ENCODE results near the gene PTPRD.

PTPRD gene

GRCh38 chr9:9847750-9848149 is 765.1 kb downstream of the PTPRD start:
- no peak for DNase-seq

GRCh38 chr9:9846557-9846956 is 766.2 kb downstream of the PTPRD start:
- no peak for DNase-seq

- no peak for DNase-seq
These were observed 792.4 kb downstream of the PTPRD start for GRCh38 chr9:9820436-9820835.

- DNase-seq, result no peak
These were observed 792.9 kb downstream of the PTPRD start for GRCh38 chr9:9819886-9820285.

GRCh38 chr9:9817176-9817575 is 795.6 kb downstream of the PTPRD start:
- no peak for DNase-seq

- DNase-seq, result no peak
These were observed 808.7 kb downstream of the PTPRD start for GRCh38 chr9:9804109-9804508.

- DNase-seq, result no peak
These were observed 813.5 kb downstream of the PTPRD start for GRCh38 chr9:9799287-9799686.

- DNase-seq, result no peak
These were observed 820.5 kb downstream of the PTPRD start for GRCh38 chr9:9792144-9792857.

GRCh38 chr9:9791611-9792010 is 821.2 kb downstream of the PTPRD start:
- DNase-seq, result no peak

- no peak for DNase-seq
These were observed 822.5 kb downstream of the PTPRD start for GRCh38 chr9:9790216-9790872.

- DNase-seq, result no peak
These were observed 829.1 kb downstream of the PTPRD start for GRCh38 chr9:9783711-9784110.

- DNase-seq, result no peak
These were observed 829.6 kb downstream of the PTPRD start for GRCh38 chr9:9783211-9783610.

- DNase-seq, result no peak
These were observed 834.5 kb downstream of the PTPRD start for GRCh38 chr9:9778293-9778692.

GRCh38 chr9:9774471-9774870 is 838.3 kb downstream of the PTPRD start:
- DNase-seq, result no peak

GRCh38 chr9:9771314-9771713 is 841.5 kb downstream of the PTPRD start:
- no peak for DNase-seq

GRCh38 chr9:9764821-9765220 is 848.0 kb downstream of the PTPRD start:
- DNase-seq, result no peak

GRCh38 chr9:9754186-9754585 is 858.6 kb downstream of the PTPRD start:
- DNase-seq, result no peak

- no peak for DNase-seq
These were observed 859.5 kb downstream of the PTPRD start for GRCh38 chr9:9753266-9753665.

GRCh38 chr9:9752722-9753121 is 860.1 kb downstream of the PTPRD start:
- no peak for DNase-seq

GRCh38 chr9:9751996-9752395 is 860.8 kb downstream of the PTPRD start:
- no peak for DNase-seq

- DNase-seq, result no peak
These were observed 862.1 kb downstream of the PTPRD start for GRCh38 chr9:9750719-9751118.

GRCh38 chr9:9749591-9749990 is 863.2 kb downstream of the PTPRD start:
- no peak for DNase-seq

GRCh38 chr9:9747787-9748186 is 865.0 kb downstream of the PTPRD start:
- DNase-seq, result no peak

- no peak for DNase-seq
These were observed 866.0 kb downstream of the PTPRD start for GRCh38 chr9:9746826-9747225.

GRCh38 chr9:9743822-9744221 is 869.0 kb downstream of the PTPRD start:
- no peak for DNase-seq

Data from activated T-cell treated with anti-CD3 and anti-CD28 coated beads for 4 hours (primary cell).